GM21423 (cell line): ENCODE data around the gene LYSMD3.
"Not testable (repeated sequence)": the region's sequence is repeated elsewhere in the genome, so short reads cannot be mapped to it uniquely, and the experiment has no call there.

ENCODE experiments used
- ATAC-seq: cut with Tn5 transposase; IDR thresholded peaks from one replicate; pipeline ENCODE4 v1.9.1; 2021; ENCODE audit warnings: mild to moderate bottlenecking, moderate library complexity; ENCODE audit not compliant: unreplicated experiment

Gene LYSMD3

DNA sequence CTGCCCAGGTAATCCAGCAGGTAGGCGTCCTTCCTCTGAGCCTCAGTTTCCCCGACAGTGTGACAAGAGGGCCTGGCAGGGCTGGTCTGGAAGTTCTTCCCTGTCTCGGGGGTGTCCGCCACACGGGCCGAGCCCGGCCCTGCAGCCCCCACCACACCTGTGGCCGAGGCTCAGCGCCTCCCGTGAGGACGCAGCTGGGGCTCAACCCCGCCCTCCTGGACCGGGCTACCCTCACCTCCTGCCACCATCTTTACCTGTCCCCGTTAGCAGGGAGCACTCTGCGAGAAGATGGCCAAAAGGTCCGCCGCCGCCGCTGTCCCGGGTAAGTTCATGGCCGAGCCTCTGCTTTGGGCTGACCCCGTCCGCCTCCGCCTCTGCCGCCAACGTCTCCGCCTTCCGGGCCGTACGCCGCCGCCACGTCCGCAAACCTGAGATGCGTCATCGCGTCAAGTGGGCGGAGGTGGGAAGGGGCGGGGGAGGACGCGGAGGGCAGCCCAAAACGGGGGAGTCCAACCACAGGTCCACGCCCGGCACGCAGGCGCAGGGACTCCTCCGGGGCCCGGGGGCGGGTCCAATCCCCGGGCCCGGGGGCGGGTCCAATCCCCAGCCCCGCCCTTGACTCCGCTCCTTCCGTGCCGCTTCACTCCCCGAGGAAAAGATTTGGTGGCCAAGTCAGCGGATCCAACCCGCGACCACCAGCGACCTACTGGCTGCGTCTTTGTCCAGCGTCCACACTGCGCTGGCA is at the start of gene LYSMD3:
Gene LYSMD3, minus strand, starts transcription at position 391 of the 745 bp plus-strand sequence. CDS start 4,295 bp downstream, outside the sequence.
- peak; percentile 89 for ATAC-seq

DNA sequence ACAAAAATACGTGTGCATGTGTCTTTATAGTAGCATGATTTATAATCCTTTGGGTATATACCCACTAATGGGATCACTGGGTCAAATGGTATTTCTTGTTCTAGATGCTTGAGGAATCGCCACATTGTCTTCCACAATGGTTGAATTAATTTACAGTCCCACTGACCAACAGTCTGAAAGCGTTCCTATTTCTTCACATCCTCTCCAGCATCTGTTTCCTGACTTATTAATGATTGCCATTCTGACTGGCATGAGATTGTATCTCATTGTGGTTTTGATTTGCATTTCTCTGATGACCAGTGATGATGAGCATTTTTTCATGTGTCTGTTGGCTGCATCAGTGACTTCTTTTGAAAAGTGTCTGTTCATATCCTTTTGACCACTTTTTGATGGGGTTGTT is 47.2 kb upstream of the LYSMD3 start:
- not testable (repeated sequence) for ATAC-seq

DNA sequence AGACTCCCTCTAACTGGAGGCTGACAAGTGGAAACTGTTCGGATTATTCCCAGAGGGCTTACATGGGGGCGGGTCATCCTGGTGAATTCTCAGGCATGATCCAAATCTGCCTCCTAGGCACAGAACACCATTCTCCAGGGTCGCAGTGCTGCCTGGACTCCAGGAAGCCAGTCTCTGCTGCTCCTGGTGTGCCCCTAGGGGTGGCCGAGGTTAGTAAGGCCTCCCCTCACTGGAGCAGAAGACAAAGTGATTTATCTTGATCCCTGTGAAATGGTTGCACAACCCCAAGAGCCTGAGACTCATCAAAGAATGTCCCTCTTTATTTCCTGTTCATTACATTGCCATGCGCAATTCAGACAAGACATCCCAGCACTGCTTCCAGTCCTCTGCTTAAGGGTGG is 46.3 kb upstream of the LYSMD3 start:
- ATAC-seq, result no peak

DNA sequence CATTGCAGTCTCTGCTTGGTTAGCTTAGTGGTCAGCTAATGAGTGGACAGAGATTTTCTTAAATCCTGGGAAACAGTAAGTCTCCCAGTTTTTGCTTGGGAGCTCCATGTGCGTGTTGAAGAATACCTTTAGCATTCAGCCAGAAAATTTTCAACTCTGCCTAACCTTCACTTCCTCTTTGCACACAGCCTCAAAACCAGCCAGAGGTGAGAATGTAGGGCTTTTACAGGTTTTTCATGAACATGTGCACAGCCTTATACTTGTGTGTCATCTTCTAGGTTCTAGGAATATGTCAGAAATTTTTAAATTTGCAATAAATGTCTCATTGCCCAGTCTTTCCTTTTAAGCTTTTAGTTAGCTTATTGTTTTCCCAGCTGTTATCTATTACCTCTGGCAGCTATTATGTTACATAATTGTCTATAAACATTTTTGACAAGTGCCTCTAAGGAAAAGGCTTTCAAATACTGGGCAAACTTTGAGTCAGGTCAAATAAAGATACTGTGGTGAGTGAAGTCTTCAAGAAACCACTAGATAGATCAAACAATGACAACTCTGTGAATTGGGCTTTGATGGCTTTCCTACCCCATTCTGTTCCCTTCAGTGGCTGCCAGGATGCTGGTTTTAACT is 41.9 kb upstream of the LYSMD3 start:
- ATAC-seq, result no peak

DNA sequence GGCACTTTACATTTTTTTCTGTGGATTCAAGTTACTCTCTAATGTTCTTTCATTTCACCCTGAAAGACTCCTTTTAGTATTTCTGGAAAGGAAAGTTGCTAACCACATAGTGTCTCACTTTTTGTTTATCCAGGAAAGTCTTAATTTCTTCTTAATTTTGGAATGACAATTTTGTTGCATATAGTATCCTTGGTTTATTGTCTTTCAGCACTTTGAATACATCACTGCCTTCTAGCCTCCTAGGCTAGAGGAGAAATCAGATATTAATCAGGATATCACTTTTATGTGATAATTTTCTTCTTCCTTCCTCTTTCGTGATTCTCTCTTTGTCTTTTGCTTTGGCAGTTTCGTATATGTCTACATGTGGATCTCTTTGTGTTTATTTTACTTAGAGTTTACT is 40.6 kb upstream of the LYSMD3 start:
- no peak for ATAC-seq

DNA sequence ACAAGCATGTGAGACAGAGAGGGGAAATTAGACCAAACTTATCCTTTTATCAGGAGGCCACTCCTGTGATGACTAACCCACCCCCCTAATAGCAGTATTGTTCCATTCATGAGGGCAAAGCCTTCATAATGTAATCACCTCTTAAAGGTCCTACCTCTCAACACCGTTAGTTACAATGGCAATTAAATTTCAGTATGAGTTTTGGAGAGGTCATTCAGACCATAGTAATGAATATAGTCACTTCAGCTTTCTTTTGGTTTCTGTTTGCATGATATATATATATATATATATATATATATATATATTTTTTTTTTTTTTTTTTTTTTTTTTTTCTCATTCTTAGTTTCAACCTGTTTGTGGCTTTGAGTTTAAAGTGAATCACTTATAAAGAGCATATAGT is 39.7 kb upstream of the LYSMD3 start:
- no peak for ATAC-seq

DNA sequence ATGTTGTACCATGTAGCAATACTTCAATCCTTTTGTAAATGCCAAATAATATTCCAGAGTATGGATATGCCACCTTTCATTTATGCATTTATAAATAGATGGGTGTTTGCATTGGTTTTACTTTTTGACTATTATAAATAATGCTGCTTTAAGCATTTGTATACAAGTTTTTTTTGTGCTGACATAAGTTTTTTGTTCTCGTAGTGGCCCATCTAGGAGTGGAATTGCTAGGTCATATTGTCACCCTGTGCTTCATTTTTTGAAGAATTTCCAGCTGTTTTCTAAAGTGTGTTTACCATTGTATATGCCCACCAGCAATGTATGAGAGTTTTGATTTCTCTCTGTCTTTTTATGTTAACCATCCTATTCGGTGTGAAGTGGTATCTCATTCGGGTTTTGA is 36.1 kb upstream of the LYSMD3 start:
- ATAC-seq, result no peak

DNA sequence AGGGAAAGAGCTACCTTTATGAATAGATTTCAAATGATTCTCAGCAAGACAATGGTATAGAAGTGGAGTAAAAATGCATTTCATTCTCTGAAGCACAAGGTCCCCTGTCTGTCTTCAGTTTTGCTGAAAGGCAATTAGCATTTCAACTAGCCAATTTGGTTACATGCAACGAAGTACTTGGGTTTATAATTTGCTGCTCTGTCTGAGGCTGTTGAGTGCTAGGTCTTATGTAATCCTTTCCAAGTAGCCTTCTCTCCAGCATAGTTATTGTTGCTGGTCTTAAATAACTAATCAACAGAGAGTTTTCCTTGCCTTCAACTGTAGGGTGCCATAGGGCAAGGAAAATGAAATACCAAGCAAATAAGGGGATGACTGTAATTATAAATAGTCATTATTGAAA is 33.7 kb upstream of the LYSMD3 start:
- no peak for ATAC-seq

DNA sequence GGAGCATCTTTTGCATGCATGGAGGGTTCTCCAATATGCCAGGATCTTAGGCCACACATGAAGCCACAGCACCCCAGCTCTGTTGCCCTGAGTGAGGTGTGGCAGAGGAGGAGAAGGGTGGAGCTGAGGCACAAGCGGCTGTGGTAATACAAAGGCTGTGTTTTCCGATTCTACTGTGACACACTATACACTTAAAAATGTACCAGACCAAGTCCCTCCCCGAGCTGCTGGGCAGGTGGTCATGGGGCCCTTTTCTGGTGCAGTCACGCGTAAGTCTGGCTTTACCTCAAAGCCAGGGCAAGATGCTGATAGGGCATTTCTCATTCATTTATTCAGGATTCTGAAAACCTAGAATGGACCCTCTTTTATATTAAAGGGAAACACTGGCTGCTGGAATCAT is 33.0 kb upstream of the LYSMD3 start:
- no peak for ATAC-seq

DNA sequence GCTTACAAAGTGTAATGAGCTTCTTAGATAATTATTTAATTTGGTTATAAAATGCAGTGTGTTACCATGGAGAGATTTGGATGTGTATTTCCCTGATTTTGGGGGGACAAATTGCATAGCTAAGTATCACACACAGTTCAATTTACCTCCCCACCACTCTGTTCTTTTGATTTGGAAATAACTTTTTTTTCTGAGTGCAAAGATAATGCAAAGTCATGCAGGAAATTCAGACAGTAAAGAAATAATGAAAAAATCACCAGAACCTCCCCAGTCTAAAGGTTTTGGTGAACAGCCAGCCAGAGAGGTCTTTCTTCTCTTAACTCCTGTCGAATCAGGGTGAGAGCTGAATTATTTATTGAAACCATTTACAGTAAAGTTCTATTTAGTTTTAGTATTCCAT is 32.4 kb upstream of the LYSMD3 start:
- ATAC-seq, result no peak

DNA sequence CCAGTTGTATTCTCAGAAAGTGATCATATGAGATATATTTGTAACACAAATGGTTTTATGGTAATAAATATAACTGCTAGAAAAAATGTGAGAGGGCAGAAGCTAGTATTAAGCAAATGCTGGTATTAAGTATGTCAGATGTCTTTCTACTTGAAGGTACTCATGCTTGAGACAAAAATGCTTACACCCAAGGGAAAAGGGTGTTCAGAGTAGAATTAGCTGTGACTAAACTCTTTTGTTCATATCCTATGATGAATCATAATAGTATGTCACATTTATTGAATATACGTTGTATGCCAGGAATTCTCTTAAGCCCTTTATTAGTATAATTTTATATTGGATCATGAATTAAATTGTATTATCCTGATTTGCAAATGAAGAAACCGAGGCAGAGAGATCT is 31.4 kb upstream of the LYSMD3 start:
- no peak for ATAC-seq

DNA sequence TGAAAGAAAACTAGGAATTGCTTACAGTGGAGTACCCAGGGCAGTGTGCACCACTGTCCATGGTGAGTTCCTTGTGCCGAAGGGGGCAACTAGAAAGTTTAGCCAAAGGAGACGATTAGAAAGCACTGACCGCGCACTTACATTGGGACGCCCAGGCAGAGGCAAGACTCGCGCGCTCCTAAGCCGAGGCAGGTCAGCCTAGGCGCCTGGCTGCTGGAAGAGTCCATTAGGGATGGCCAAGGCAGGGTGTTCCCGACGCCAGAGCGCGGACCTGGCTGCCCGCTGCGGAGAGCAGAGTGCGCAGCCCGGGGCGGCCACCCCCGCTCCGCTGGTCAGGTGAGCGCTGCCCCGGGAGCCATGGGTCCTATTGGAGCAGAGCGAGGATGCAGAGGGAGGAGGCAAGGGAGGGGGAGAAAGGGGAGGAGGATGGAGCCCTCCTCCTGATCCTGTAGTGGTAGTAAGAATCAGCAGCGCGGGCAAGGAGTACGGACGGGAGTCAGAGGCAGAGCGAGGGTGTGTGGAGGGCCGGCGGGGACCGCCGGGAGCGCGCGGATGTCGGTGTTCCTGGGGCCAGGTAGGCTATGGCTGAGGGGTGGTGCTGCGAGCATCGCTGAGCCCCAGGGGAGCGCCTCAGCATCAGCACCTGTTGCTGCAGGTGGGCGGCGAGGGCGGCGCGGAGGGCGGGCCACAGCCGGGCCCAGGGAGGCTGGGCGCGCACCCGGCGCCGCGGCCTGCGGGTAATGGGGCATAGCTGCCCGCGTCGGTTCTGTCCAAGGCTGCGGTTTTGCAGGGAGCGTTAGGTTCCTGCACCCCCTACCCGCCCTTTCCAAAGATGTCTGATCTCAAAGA is 29.2 kb upstream of the LYSMD3 start, which contains the start of gene ADGRV1:
Gene ADGRV1, plus strand, starts transcription at position 454 of the 849 bp plus-strand sequence. Its CDS starts 99 bp downstream, at position 553.
- peak; percentile 45 for ATAC-seq

DNA sequence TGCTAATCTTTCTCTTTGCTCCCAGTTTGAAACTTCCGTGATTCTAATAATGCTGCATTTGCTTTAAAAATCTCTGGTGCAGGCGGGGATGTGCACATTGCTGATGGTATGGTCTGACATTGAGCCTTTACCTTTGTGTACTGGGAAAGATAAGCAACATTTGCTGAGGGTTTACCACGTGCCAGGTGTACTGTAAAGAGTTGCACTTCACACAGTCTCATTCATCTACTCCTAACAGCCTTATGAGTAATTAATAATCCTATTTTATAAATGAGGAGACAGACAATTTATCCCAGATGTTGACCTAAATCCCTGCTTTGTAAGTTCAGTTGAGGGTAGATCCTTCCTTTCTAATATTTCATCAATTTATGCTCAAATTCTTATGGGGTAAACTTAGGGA is 28.5 kb upstream of the LYSMD3 start:
- no peak for ATAC-seq

DNA sequence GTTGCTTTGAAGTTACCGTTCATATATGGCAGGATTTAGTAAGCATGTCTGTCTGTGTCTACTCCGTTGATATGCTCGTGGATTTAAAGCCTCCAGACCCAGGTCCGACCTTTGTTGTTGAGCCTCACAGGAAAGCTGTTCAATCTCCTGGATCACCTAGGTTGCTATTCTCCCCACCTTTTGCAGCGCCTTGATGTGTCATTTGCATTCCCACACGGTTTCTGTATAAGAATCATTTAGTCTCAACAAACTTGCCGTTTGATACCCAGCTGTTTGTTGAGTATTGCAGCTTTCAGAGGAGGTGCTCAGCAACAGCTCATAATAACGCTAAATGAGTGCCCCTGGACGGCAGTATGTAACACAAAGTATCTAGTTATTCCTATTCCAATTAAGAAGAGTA is 28.0 kb upstream of the LYSMD3 start:
- no peak for ATAC-seq

DNA sequence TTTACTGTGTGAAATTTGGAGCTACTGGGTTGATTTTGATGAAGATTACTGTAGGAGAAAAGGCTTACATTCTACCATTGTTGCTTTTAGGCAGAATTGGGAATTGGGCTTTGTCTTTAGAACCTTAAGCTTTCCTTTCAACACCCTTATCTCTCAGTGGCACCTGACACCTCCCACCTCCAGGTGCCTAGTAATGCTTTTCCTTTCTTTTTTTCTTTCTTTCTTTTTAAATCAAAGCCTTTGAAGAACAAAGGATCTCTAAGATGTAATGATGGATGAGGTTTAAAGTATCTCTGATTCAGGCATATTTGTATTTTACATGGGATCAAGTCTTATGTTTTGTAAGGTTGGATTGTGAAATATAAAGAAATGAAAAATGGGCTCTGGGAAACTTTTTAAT is 26.3 kb upstream of the LYSMD3 start:
- no peak for ATAC-seq

DNA sequence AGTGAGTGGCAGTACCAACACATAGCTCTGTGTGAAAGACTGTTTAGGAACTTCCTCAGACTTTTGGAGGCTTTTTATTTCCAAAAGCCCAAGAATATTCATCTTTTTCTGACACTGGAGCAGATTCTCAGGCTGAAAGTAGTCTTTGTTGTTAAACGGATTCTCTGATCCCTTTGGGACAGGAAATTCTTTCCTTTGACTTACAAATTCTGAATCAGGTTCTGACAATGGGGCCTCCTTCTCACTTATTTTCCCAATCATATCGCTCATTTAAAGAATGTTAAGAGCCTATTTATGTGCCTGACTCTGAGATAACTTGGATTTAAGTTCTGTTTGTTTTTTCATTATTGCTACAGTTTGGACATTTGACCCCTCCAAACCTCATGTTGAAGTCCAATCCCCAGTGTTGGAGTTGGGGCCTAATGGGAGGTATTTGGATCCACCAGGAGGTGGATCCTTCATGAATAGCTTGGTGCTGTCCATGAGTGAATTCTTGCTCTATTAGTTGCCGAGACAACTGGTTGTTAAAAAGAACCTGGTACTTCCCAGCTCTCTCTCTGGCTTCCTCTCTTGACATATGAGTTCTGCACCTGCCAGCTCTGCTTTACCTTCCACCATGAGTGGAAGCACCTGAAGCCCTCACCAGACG is 25.1 kb upstream of the LYSMD3 start:
- ATAC-seq, result no peak

DNA sequence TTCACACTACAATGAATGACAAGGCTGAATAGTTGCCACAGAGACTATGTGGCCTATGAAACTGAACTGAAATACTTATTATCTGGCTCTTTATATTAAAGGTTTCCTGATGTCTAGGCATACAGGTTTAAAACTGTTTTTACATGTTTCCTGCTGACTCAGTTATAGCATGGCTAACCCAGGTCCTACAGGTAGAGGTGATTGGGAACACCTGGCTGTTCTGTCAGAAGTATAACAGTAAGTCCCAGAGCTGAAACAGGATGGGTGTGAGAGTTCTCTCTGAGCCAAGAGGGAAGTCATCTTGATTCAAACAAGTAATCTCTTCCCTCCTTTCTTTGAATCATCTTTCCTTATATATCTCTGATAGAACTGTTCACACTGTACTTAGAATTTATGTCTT is 24.3 kb upstream of the LYSMD3 start:
- no peak for ATAC-seq

DNA sequence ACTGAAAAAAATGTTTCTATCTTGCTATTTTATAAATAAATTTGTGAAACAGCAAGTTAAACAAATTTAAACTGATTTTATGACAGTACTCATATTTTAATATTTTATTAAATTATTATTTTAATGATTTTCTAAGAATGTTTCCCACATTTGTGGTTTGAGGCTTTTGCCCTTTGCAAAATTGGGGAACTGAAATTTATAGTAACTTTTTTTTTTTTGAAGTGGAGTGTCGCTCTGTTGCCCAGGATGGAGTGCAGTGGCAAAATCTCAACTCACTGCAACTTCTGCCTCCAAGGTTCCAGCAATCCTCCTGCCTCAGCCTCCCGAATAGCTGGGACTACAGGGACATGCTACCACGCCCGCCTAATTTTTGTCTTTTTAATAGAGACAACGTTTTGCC is 22.0 kb upstream of the LYSMD3 start:
- ATAC-seq, result no peak

DNA sequence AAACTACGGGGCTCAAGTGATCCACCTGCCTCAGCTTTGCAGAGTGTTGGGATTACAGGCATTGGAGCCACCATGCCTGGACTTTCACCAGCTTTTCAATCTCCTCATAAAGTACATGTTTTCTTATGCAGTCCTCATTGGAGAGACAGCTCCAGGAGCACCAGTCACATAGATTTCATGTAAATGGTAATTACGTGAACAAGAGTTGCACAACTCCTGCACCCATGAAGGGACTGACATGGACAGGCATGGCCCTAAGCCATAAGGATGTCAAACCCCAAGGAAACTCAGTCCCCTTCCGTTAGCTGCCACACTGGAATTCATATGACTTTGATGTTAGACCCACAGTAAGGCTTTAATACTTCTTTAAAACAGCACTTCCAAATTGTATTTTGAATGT is 21.6 kb upstream of the LYSMD3 start:
- ATAC-seq, result no peak

DNA sequence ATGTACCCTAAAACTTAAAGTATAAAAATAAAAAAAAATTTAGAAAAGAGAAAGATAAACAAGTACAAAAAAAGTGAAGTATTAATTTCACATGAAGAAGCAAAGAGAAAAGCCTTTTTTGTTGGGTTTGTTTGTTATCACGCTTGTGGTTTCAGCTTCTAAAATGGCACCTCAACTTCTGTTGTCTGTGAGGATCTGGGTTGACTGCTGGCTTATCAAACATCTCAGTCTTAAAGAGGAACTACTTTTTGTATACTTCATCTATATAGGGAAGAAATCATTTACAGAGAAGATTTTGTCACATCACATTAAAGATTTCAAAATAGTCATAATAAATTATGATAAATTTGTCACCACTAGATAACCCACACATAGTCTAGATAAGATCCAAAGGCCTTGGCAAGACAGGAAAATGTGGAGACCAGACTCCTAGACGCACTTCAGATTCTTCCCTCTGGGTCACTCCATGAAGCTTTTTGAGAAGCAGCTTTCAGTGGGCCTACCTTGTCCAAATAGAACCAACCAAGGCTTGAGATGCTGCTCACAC is 20.4 kb upstream of the LYSMD3 start:
- ATAC-seq, result no peak

DNA sequence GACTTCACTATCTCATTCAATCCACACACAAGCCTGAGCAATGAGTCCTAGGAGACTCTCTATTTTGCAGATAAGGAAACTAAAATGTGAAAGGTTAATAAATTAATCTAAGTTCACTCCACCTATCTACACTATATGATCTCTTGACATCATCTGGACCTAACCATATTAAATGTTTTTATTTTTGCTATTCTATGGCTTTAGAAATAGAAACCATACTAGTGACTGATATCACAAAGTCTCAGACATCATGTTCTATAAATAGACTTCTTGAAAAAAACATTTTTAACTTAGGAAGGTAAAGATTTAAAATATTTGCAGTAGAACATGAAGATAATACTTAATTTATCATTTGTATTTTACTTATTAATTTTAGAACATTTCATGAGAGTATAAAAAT is 19.8 kb upstream of the LYSMD3 start:
- no peak for ATAC-seq
